Keratinocyte (primary cell): Measurements from ENCODE around the gene PPP2R5A. TPM values are rescaled to one million over a fixed set of nuclear protein-coding genes. Genes with fewer than 3 reads are reported as not detected.

Experiments
- DNase-seq: peaks from one replicate; pipeline ENCODE4 v3.0.0-alpha.2; 2011; ENCODE audit warnings: low read depth, missing footprints, low spot score
- FAIRE-seq: peaks from 2 replicates; lab custom pipeline; 2011; peaks lifted over from hg19 to GRCh38; lab: Jason Lieb, UNC
- H2AFZ ChIP-seq: 2 replicates; pipeline ENCODE4 v1.6.0; 2012; ENCODE audit warnings: low read length, control low read depth, inconsistent platforms; ENCODE audit not compliant: control insufficient read depth
- H3K27ac ChIP-seq: 2 replicates; pipeline ENCODE4 v1.5.1; 2011; ENCODE audit warnings: low read length; ENCODE audit not compliant: control insufficient read depth, insufficient read depth
- H3K27me3 ChIP-seq: 3 replicates; pipeline ENCODE4 v1.6.0; 2011; ENCODE audit warnings: low read length; ENCODE audit not compliant: control insufficient read depth, insufficient read depth; ENCODE audit errors: extremely low read depth
- H3K36me3 ChIP-seq, 2 experiments: 2 replicates in 1 of 2; 3 replicates in 1 of 2; pipeline ENCODE4 v1.5.1; 2011; ENCODE audit warnings: low read length in 2 of 2, mild to moderate bottlenecking in 1 of 2; ENCODE audit not compliant: control insufficient read depth in 2 of 2, insufficient read depth in 2 of 2; ENCODE audit errors: extremely low read depth in 1 of 2
- H3K4me1 ChIP-seq: 3 replicates; pipeline ENCODE4 v1.5.1; 2011; ENCODE audit warnings: low read length; ENCODE audit not compliant: control insufficient read depth, insufficient read depth; ENCODE audit errors: extremely low read depth
- H3K4me2 ChIP-seq: 3 replicates; pipeline ENCODE4 v1.6.0; 2011; ENCODE audit warnings: low read depth, low read length; ENCODE audit not compliant: control insufficient read depth, insufficient read depth; ENCODE audit errors: extremely low read depth
- H3K4me3 ChIP-seq, 3 experiments: fragments of 200-600 bp in 1 of 3; sonication (generic) in 1 of 3; 2 replicates in 2 of 3; 3 replicates in 1 of 3; pipeline ENCODE4 v1.5.1; 2011 to 2016; ENCODE audit warnings: low read length in 3 of 3, mild to moderate bottlenecking in 3 of 3, control low read depth in 2 of 3, inconsistent platforms in 1 of 3, low read depth in 1 of 3, mixed read lengths in 1 of 3, mixed run types in 1 of 3, moderate library complexity in 1 of 3; ENCODE audit not compliant: control insufficient read depth in 2 of 3, insufficient read depth in 2 of 3; ENCODE audit errors: extremely low read depth in 1 of 3
- H3K79me2 ChIP-seq: 2 replicates; pipeline ENCODE4 v1.6.0; 2012; ENCODE audit warnings: low read length; ENCODE audit not compliant: control insufficient read depth, insufficient read depth
- H3K9ac ChIP-seq: 3 replicates; pipeline ENCODE4 v1.6.0; 2011; ENCODE audit warnings: low read length; ENCODE audit not compliant: control insufficient read depth, insufficient read depth; ENCODE audit errors: extremely low read depth
- H3K9me1 ChIP-seq: 3 replicates; pipeline ENCODE4 v1.6.0; 2011; ENCODE audit warnings: low read length; ENCODE audit not compliant: control insufficient read depth, insufficient read depth; ENCODE audit errors: extremely low read depth
- H3K9me3 ChIP-seq: 2 replicates; pipeline ENCODE4 v1.5.1; 2012; ENCODE audit warnings: low read depth, low read length; ENCODE audit not compliant: control insufficient read depth
- H4K20me1 ChIP-seq: 3 replicates; pipeline ENCODE4 v1.6.0; 2011; ENCODE audit warnings: low read length; ENCODE audit not compliant: control insufficient read depth, insufficient read depth; ENCODE audit errors: extremely low read depth
- CTCF ChIP-seq, 3 experiments: IDR thresholded peaks in 1 of 3; conservative IDR thresholded peaks in 1 of 3; optimal IDR thresholded peaks in 1 of 3; 2 replicates in 2 of 3; 3 replicates in 1 of 3; pipeline versions ENCODE3 to v1.5.1; 2011; ENCODE audit warnings: low read length in 3 of 3, mild to moderate bottlenecking in 3 of 3, moderate library complexity in 2 of 3, control low read depth in 1 of 3, inconsistent platforms in 1 of 3; ENCODE audit not compliant: insufficient read depth in 2 of 3; ENCODE audit errors: extremely low read depth in 1 of 3
- EZH2 ChIP-seq: IDR thresholded peaks from one replicate; pipeline ENCODE4 v1.6.1; 2012; ENCODE audit warnings: inconsistent platforms, mild to moderate bottlenecking, low read length, moderate library complexity
- dilution Hi-C: fragments of 300-500 bp; cut with MboI; formaldehyde crosslinking; loops from one replicate; pipeline ENCODE4 v1.7.0; 2020; ENCODE audit warnings: low sequenced_read_pairs; ENCODE audit not compliant: extremely low pct_ligation_motif_present
- polyA plus RNA-seq, 5 experiments: library from polyadenylated mRNA; depleted of rRNA in 3 of 5; stranded (reverse) in 3 of 5; stranded (forward) in 1 of 5; unstranded in 1 of 5; fragments of >200 nt; gene quantifications; 1 replicate in 1 of 5; 2 replicates in 3 of 5; 3 replicates in 1 of 5; pipeline versions ENCODE4 v1.2.1 to v1.2.3, GENCODE V29; 2011 to 2012; ENCODE audit warnings: missing spikeins in 2 of 5, low read depth in 1 of 5, low replicate concordance in 1 of 5

The PPP2R5A gene
- polyA plus RNA-seq, 1 donor (not counting 4 experiments of a cell fraction or from before 2014, with no cell fraction given): 26.2 TPM

- Histone ChIP-seq H3K4me3 (no peak overlapping the region), H3K9ac (no peak overlapping the region), H4K20me1 (peaks cover 14% of the 10 kb centered on the region), H3K36me3 (no peaks in the 10 kb centered on the region), H3K4me2 (no peak overlapping the region), H3K9me3 (no peaks in the 10 kb centered on the region), H3K4me1 (peaks cover 43% of the 10 kb centered on the region), H3K79me2 (peaks cover 82% of the 10 kb centered on the region), H3K9me1 (no peaks in the 10 kb centered on the region), H3K27ac (no peak overlapping the region), H2AFZ (no peak overlapping the region), H3K27me3 (no peaks in the 10 kb centered on the region)
- dilution Hi-C loops: no loop called here
- no peak for DNase-seq
- no peak for TF ChIP-seq CTCF (optimal IDR thresholded peaks at IDR 0.05 in 1 of 3, IDR thresholded peaks at IDR 0.05 in 1 of 3, conservative IDR thresholded peaks at IDR 0.05 in 1 of 3; ENCODE audit: extremely low read depth in 1 of 3, insufficient read depth in 2 of 3, low read length in 3 of 3)
- TF ChIP-seq EZH2: no peak
- FAIRE-seq: no peak
These were observed 5.4 kb downstream of the PPP2R5A start for GRCh38 chr1:212290608-212291007.

- Histone ChIP-seq H3K79me2 (peaks cover 77% of the 10 kb centered on the region), H3K36me3 (no peaks in the 10 kb centered on the region), H2AFZ (no peak overlapping the region), H3K9me1 (no peaks in the 10 kb centered on the region), H4K20me1 (peaks cover 14% of the 10 kb centered on the region), H3K9me3 (no peaks in the 10 kb centered on the region), H3K9ac (no peak overlapping the region), H3K27ac (peak overlapping the region; percentile 4), H3K4me2 (no peak overlapping the region), H3K27me3 (no peaks in the 10 kb centered on the region), H3K4me1 (peaks cover 43% of the 10 kb centered on the region), H3K4me3 (no peak overlapping the region)
- FAIRE-seq (no peak), DNase-seq (no peak)
- TF ChIP-seq EZH2 (no peak), CTCF (optimal IDR thresholded peaks at IDR 0.05 in 1 of 3, IDR thresholded peaks at IDR 0.05 in 1 of 3, conservative IDR thresholded peaks at IDR 0.05 in 1 of 3; ENCODE audit: extremely low read depth in 1 of 3, insufficient read depth in 2 of 3, low read length in 3 of 3) (peak; percentile 41 to 72 (median 44))
- dilution Hi-C loops: no loop called here
These were observed 6.4 kb downstream of the PPP2R5A start for GRCh38 chr1:212291505-212292134.
